SK-N-MC (cell line): ENCODE data around the gene ZNF512.

ENCODE experiments used
- EZH2 ChIP-seq: fragments of 200-600 bp; sonication (generic); IDR thresholded peaks from one replicate; pipeline ENCODE4 v1.6.1; 2017; ENCODE audit warnings: antibody characterized with exemption
- FOXP2 ChIP-seq: optimal IDR thresholded peaks from 2 replicates; pipeline ENCODE3; 2011; ENCODE audit warnings: mild to moderate bottlenecking, moderate library complexity; ENCODE audit not compliant: insufficient read depth; ENCODE audit errors: extremely low read length, control extremely low read depth
- POLR2AphosphoS5 ChIP-seq: IDR thresholded peaks from 2 replicates; pipeline ENCODE4 v1.6.1; 2012; ENCODE audit warnings: mild to moderate bottlenecking, low read depth, low read length, borderline replicate concordance

DNA sequence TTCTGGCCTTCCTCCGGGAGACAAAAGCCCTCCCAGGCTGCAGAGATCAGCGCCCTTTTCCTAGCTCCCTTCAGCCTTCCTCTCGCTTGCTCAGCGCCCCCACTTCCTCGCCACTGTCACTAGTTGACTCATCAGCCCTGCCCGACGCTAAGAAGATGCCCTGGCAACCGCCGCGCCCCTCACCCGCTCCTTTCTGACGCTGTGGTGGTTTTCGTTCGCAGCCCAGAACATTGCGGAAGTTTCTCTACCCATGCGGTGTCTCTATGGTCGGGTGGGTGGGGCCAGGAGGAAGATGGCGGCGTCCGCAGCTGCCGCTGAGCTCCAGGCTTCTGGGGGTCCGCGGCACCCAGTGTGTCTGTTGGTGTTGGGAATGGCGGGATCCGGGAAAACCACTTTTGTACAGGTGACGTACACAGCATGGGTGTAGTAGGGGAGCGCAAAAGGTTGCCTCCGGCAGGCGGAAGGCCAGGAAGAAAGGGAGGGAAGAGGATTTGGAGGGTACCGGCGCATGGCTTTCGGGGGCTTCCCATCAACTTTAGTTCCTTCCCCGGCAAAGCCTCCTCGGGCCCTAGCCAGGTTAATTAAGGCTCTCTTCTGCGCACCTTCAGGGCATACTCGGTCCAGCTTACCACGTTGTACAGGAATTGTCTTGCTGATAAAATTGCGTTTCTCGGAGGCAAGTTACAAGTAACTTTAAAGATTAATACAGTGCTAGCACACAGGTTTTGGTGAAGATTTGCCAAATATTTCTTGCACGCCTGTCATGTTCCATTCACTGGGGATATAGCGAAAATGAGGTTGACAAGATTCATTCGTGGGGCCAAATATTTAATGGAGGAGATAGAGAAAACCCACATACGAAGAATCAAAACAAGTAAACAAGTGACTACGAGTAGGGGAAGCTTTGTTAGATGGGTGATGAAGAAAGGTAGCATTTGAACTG, 46.2 kb downstream of the ZNF512 start, which contains the start of the genes CCDC121 and GPN1:
- peak; percentile 95 for TF ChIP-seq POLR2AphosphoS5
- TF ChIP-seq EZH2: no peak
- no peak for TF ChIP-seq FOXP2
